Measurements from ENCODE around the gene MS4A6E. TPM values are rescaled to one million over a fixed set of nuclear protein-coding genes. Genes with fewer than 3 reads are reported as not detected.

Gene MS4A6E
- polyA plus RNA-seq, 3 donors = not detected

- peaks cover 51 to 62% of the 10 kb centered on the region in 2 donors for H3K4me1 ChIP-seq (ENCODE audit: control insufficient read depth in 1 of 2, insufficient read depth in 2 of 2, low read length in 2 of 2)
- no peak overlapping the region for H3K27ac ChIP-seq (ENCODE audit: low read depth in 1 of 2, low read length in 2 of 2)
- H3K9me3 Mint-ChIP-seq = peaks cover 7 to 20% (median 15%) of the 10 kb centered on the region in 7 donors
- no peak overlapping the region for H3K4me2 ChIP-seq (replicated peaks; ENCODE audit: extremely low read depth, low read length, poor library complexity, severe bottlenecking)
- no peak overlapping the region for H3K4me3 Mint-ChIP-seq
- peaks cover 11 to 13% of the 10 kb centered on the region in 2 donors for H3K9me3 ChIP-seq (replicated peaks in 1 of 2; ENCODE audit: control insufficient read depth in 1 of 2, insufficient read depth in 1 of 2, low read length in 2 of 2)
- TF ChIP-seq, protein P1, sequence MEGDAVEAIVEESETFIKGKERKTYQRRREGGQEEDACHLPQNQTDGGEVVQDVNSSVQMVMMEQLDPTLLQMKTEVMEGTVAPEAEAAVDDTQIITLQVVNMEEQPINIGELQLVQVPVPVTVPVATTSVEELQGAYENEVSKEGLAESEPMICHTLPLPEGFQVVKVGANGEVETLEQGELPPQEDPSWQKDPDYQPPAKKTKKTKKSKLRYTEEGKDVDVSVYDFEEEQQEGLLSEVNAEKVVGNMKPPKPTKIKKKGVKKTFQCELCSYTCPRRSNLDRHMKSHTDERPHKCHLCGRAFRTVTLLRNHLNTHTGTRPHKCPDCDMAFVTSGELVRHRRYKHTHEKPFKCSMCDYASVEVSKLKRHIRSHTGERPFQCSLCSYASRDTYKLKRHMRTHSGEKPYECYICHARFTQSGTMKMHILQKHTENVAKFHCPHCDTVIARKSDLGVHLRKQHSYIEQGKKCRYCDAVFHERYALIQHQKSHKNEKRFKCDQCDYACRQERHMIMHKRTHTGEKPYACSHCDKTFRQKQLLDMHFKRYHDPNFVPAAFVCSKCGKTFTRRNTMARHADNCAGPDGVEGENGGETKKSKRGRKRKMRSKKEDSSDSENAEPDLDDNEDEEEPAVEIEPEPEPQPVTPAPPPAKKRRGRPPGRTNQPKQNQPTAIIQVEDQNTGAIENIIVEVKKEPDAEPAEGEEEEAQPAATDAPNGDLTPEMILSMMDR (IDR thresholded peaks at IDR 0.05) = no peak
- no peaks in the 10 kb centered on the region for H3K36me3 ChIP-seq (replicated peaks in 1 of 2; ENCODE audit: control insufficient read depth in 1 of 2, insufficient read depth in 2 of 2, low read length in 2 of 2)
- no peak for DNase-seq
- H3K27me3 ChIP-seq (ENCODE audit: control insufficient read depth in 2 of 2, insufficient read depth in 2 of 2, low read length in 2 of 2) = no peaks in the 10 kb centered on the region
- no peak overlapping the region for H2AFZ ChIP-seq (ENCODE audit: insufficient read depth, low read depth, low read length, poor library complexity, severe bottlenecking)
- intact Hi-C loops (cut with micrococcal nuclease) = no loop called here
- 93% methylated on average over 3 of the region's 3 CpGs for WGBS (ENCODE audit: insufficient coverage)
- no peaks in the 10 kb centered on the region for H4K20me1 ChIP-seq (ENCODE audit: insufficient read depth, low read length)
- H3K79me2 ChIP-seq (ENCODE audit: insufficient read depth, low read length) = no peaks in the 10 kb centered on the region
- peaks cover 10 to 21% of the 10 kb centered on the region in 2 donors for H3K36me3 Mint-ChIP-seq
- peaks cover 60% of the 10 kb centered on the region for H3K4me1 Mint-ChIP-seq
- no peak overlapping the region for H3K9ac ChIP-seq (ENCODE audit: insufficient read depth, low read length, poor library complexity, severe bottlenecking)
- H3K27me3 Mint-ChIP-seq (ENCODE audit: low read depth in 3 of 3) = peaks cover 0 to 4% (median 0%) of the 10 kb centered on the region in 3 donors
- peak overlapping the region in 2 of 7 donors; percentile 14 to 67 for H3K27ac Mint-ChIP-seq
- no peak overlapping the region for H3K4me3 ChIP-seq (replicated peaks in 1 of 3; ENCODE audit: low read depth in 2 of 3, low read length in 3 of 3)
Measured at GRCh38 chr11:60372767-60373166, 45.7 kb downstream of the MS4A6E start.

DNA sequence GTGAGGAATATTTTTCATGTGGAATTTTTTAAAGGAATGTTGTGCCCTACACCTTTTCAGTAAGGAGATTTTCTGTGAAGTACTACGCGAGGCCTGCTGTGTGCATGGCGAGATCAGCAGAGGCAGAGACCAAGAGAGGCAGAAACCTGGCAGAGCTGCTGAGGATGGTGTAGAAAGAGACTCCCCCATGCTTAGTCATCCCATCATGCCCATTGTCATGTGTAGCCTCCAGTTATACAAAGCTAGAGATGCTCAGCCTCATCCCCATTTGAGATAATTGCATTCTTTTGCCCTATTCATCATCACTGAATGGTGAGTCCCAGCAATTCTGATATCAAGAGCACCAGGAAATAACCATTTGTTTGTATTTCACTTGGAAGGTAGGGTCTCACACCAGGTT is 48.3 kb downstream of the MS4A6E start:
- WGBS (ENCODE audit: insufficient coverage) = no CpG with 5 or more reads among the region's 3 CpGs
- H3K27me3 Mint-ChIP-seq (ENCODE audit: low read depth in 3 of 3) = peaks cover 0 to 4% (median 0%) of the 10 kb centered on the region in 3 donors

More for the DNA sequence above, 48.3 kb downstream of the MS4A6E start:
- H3K27ac ChIP-seq (ENCODE audit: low read depth in 1 of 2, low read length in 2 of 2) = peak overlapping the region in 1 of 2 donors; percentile 47
- H3K9ac ChIP-seq (ENCODE audit: insufficient read depth, low read length, poor library complexity, severe bottlenecking) = no peak overlapping the region
- H3K4me3 ChIP-seq (replicated peaks in 1 of 3; ENCODE audit: low read depth in 2 of 3, low read length in 3 of 3) = no peak overlapping the region
- peaks cover 55 to 76% of the 10 kb centered on the region in 2 donors for H3K4me1 ChIP-seq (ENCODE audit: control insufficient read depth in 1 of 2, insufficient read depth in 2 of 2, low read length in 2 of 2)
- H3K36me3 Mint-ChIP-seq = peaks cover 12 to 22% of the 10 kb centered on the region in 2 donors
- H3K4me3 Mint-ChIP-seq = no peak overlapping the region
- no peaks in the 10 kb centered on the region for H3K9me3 ChIP-seq (replicated peaks in 1 of 2; ENCODE audit: control insufficient read depth in 1 of 2, insufficient read depth in 1 of 2, low read length in 2 of 2)
- H3K79me2 ChIP-seq (ENCODE audit: insufficient read depth, low read length) = peaks cover 19% of the 10 kb centered on the region
- peak overlapping the region in 2 of 7 donors; percentile 45 to 98 for H3K27ac Mint-ChIP-seq
- no peaks in the 10 kb centered on the region for H3K27me3 ChIP-seq (ENCODE audit: control insufficient read depth in 2 of 2, insufficient read depth in 2 of 2, low read length in 2 of 2)
- H3K4me2 ChIP-seq (replicated peaks; ENCODE audit: extremely low read depth, low read length, poor library complexity, severe bottlenecking) = no peak overlapping the region
- peaks cover 74% of the 10 kb centered on the region for H3K4me1 Mint-ChIP-seq
- TF ChIP-seq, protein P1 (IDR thresholded peaks at IDR 0.05) = no peak
- H2AFZ ChIP-seq (ENCODE audit: insufficient read depth, low read depth, low read length, poor library complexity, severe bottlenecking) = no peak overlapping the region
- no peaks in the 10 kb centered on the region for H4K20me1 ChIP-seq (ENCODE audit: insufficient read depth, low read length)
- H3K9me3 Mint-ChIP-seq = peaks cover 0 to 8% (median 4%) of the 10 kb centered on the region in 7 donors
- H3K36me3 ChIP-seq (replicated peaks in 1 of 2; ENCODE audit: control insufficient read depth in 1 of 2, insufficient read depth in 2 of 2, low read length in 2 of 2) = no peaks in the 10 kb centered on the region
- intact Hi-C loops (cut with micrococcal nuclease) = no loop called here
- DNase-seq = peak in 1 of 3 donors; percentile 37

Measured in CD14-positive monocyte (primary cell).